Smooth muscle cell (in vitro differentiated cells): ENCODE data around the gene RECQL5. TPM values are rescaled to one million over a fixed set of nuclear protein-coding genes. Genes with fewer than 3 reads are reported as not detected.

Source experiments
- DNase-seq: peaks from one replicate; lab custom pipeline; 2025; ENCODE audit not compliant: unreplicated experiment; lab: John Stamatoyannopoulos, UW
- H2AFZ ChIP-seq: fragments of 200-600 bp; sonication (generic); 2 replicates; pipeline ENCODE4 v1.6.0; 2016; ENCODE audit warnings: antibody characterized with exemption, low read depth, mild to moderate bottlenecking
- H3F3A ChIP-seq: fragments of 200-600 bp; sonication (generic); 2 replicates; pipeline ENCODE4 v1.6.0; 2017; ENCODE audit warnings: antibody characterized with exemption, low read depth
- H3K27ac ChIP-seq: fragments of 200-600 bp; sonication (generic); 2 replicates; pipeline ENCODE4 v1.5.1; 2016; ENCODE audit warnings: low read depth, mild to moderate bottlenecking
- H3K27me3 ChIP-seq: fragments of 200-600 bp; sonication (generic); 2 replicates; pipeline ENCODE4 v1.6.1; 2016; ENCODE audit warnings: low read depth, mild to moderate bottlenecking
- H3K36me3 ChIP-seq: fragments of 200-600 bp; sonication (generic); 2 replicates; pipeline ENCODE4 v1.5.1; 2016; ENCODE audit warnings: low read depth
- H3K4me1 ChIP-seq: fragments of 200-600 bp; sonication (generic); 2 replicates; pipeline ENCODE4 v1.5.1; 2016; ENCODE audit warnings: low read depth
- H3K4me2 ChIP-seq: fragments of 200-600 bp; sonication (generic); 2 replicates; pipeline ENCODE4 v1.6.0; 2016; ENCODE audit warnings: mild to moderate bottlenecking
- H3K4me3 ChIP-seq: fragments of 200-600 bp; sonication (generic); 2 replicates; pipeline ENCODE4 v1.5.1; 2016; ENCODE audit warnings: mild to moderate bottlenecking
- H3K79me2 ChIP-seq: fragments of 200-600 bp; sonication (generic); 2 replicates; pipeline ENCODE4 v1.6.0; 2016; ENCODE audit warnings: low read depth, mild to moderate bottlenecking
- H3K9ac ChIP-seq: fragments of 200-600 bp; sonication (generic); 2 replicates; pipeline ENCODE4 v1.6.0; 2016; ENCODE audit warnings: low read depth
- H3K9me3 ChIP-seq: fragments of 200-600 bp; sonication (generic); replicated peaks from 2 replicates; pipeline ENCODE4 v1.5.1; 2016; ENCODE audit warnings: low read depth
- H4K20me1 ChIP-seq: fragments of 200-600 bp; sonication (generic); 2 replicates; pipeline ENCODE4 v1.6.0; 2016; ENCODE audit warnings: low read depth
- WGBS: methylation state at CpG from one replicate; pipeline ENCODE4 v1.1.7; 2016; ENCODE audit warnings: low lambda C conversion rate; 5-methylcytosine and 5-hydroxymethylcytosine counted together
- polyA plus RNA-seq: library from polyadenylated mRNA; unstranded; fragments of >200 nt; fragmentation: Nextera tagmentation; extraction: Ambion mirVana; gene quantifications from 2 replicates; pipeline ENCODE4 v1.2.1, GENCODE V29; 2016
- total RNA-seq: library from RNA; depleted of rRNA; stranded (reverse); fragments of >200 nt; gene quantifications from 2 replicates; pipeline ENCODE4 v1.2.3, GENCODE V29; 2014
- TF ChIP-seq, protein P1 (sequence below): fragments of 200-600 bp; sonication (generic); IDR thresholded peaks from 2 replicates; pipeline ENCODE4 v1.5.1; 2017; ENCODE audit warnings: borderline replicate concordance, mild to moderate bottlenecking, antibody characterized with exemption; ENCODE audit not compliant: insufficient read depth, poor library complexity, severe bottlenecking

The RECQL5 gene
- total and polyA plus RNA-seq, 2 experiments from 2014 or later: 15.7 to 38.2 TPM

DNA sequence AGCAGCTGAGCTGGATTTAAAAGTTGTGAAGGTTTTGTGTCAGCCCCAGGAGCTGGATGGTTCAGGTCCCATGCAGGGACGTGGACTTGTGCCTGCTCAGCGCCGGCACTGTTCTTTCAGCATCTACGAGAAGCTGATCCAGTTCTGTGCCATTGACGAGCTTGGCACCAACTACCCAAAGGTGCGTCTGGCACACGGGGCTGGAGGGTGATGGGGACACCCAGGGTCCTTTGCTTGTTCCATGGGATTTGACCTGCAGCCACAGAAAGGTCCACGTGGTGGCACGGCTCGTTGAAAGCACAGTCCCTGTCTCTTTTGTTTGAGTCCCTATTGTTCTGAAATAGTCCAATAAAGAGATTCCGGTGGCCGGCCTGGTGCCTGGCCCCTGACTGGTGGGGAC, 36.2 kb upstream of the RECQL5 start:
- no peak for DNase-seq
- Histone ChIP-seq H3K4me3 (no peak overlapping the region), H3K36me3 (no peaks in the 10 kb centered on the region), H3K79me2 (peaks cover 2% of the 10 kb centered on the region), H3F3A (peaks cover under 1% of the 10 kb centered on the region), H3K27ac (no peak overlapping the region), H3K27me3 (no peaks in the 10 kb centered on the region), H3K9ac (no peak overlapping the region), H4K20me1 (peaks cover 14% of the 10 kb centered on the region), H3K4me2 (no peak overlapping the region), H3K9me3 (no peaks in the 10 kb centered on the region), H3K4me1 (no peaks in the 10 kb centered on the region), H2AFZ (no peak overlapping the region)
- TF ChIP-seq, protein P1, sequence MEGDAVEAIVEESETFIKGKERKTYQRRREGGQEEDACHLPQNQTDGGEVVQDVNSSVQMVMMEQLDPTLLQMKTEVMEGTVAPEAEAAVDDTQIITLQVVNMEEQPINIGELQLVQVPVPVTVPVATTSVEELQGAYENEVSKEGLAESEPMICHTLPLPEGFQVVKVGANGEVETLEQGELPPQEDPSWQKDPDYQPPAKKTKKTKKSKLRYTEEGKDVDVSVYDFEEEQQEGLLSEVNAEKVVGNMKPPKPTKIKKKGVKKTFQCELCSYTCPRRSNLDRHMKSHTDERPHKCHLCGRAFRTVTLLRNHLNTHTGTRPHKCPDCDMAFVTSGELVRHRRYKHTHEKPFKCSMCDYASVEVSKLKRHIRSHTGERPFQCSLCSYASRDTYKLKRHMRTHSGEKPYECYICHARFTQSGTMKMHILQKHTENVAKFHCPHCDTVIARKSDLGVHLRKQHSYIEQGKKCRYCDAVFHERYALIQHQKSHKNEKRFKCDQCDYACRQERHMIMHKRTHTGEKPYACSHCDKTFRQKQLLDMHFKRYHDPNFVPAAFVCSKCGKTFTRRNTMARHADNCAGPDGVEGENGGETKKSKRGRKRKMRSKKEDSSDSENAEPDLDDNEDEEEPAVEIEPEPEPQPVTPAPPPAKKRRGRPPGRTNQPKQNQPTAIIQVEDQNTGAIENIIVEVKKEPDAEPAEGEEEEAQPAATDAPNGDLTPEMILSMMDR: no peak
- 99% methylated on average over 12 of the region's 12 CpGs for WGBS

DNA sequence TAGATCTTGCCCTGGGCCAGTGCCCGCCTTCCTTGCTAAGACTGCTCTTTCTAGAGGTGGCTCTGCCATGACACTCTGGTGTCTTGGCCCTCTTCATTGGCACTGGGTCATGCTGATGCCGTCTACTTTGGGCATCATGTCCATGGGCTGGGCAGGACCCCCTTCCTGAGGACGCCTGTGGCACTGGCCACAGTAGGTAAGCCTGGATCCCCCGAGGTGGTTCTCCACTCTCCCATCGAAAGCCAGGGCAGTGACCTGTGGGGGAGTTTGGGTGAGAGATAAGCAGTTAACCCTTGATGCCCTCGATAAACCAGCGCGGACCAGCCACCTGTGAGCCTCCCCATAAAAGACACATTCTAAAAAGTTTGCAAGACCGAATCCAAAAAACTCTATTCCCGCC, 34.3 kb upstream of the RECQL5 start:
- 95% methylated on average over 10 of the region's 10 CpGs for WGBS
- Histone ChIP-seq H3K79me2 (peaks cover 2% of the 10 kb centered on the region), H2AFZ (no peak overlapping the region), H3K27me3 (no peaks in the 10 kb centered on the region), H3K9ac (peak overlapping the region; percentile 77), H3K36me3 (no peaks in the 10 kb centered on the region), H4K20me1 (peaks cover 22% of the 10 kb centered on the region), H3K4me1 (no peaks in the 10 kb centered on the region), H3K4me2 (no peak overlapping the region), H3K4me3 (no peak overlapping the region), H3F3A (peaks cover 3% of the 10 kb centered on the region), H3K9me3 (no peaks in the 10 kb centered on the region), H3K27ac (peak overlapping the region; percentile 95)
- DNase-seq: no peak
- TF ChIP-seq, protein P1: no peak

DNA sequence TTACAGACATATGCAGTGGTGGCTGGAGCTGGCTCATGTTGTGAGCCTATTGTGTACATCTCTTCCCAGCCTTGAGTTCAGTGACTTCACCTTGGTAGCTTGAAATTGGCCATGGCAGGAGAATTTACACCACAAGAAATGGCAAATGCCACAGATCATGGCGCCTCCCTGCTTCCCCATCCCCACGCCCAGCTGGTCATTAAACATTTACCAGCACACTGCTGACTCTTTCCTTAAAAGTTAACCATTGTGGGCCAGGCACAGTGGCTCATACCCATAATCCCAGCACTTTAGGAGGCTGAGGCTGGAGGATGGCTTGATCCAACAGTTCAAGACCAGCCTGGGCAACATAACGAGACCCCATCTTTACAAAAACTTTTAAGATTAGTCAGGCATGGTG, 31.7 kb upstream of the RECQL5 start:
- no peak overlapping the region for H3K9ac ChIP-seq
- H3K79me2 ChIP-seq: peaks cover 2% of the 10 kb centered on the region
- TF ChIP-seq, protein P1: no peak
- peaks cover 26% of the 10 kb centered on the region for H4K20me1 ChIP-seq
- H2AFZ ChIP-seq: no peak overlapping the region
- H3K27me3 ChIP-seq: no peaks in the 10 kb centered on the region
- H3K4me2 ChIP-seq: no peak overlapping the region
- no peaks in the 10 kb centered on the region for H3K36me3 ChIP-seq
- H3K4me3 ChIP-seq: no peak overlapping the region
- DNase-seq: no peak
- no peaks in the 10 kb centered on the region for H3K9me3 ChIP-seq
- peaks cover 7% of the 10 kb centered on the region for H3K4me1 ChIP-seq
- peaks cover 3% of the 10 kb centered on the region for H3F3A ChIP-seq
- no peak overlapping the region for H3K27ac ChIP-seq
- WGBS: 93% methylated on average over 3 of the region's 3 CpGs

DNA sequence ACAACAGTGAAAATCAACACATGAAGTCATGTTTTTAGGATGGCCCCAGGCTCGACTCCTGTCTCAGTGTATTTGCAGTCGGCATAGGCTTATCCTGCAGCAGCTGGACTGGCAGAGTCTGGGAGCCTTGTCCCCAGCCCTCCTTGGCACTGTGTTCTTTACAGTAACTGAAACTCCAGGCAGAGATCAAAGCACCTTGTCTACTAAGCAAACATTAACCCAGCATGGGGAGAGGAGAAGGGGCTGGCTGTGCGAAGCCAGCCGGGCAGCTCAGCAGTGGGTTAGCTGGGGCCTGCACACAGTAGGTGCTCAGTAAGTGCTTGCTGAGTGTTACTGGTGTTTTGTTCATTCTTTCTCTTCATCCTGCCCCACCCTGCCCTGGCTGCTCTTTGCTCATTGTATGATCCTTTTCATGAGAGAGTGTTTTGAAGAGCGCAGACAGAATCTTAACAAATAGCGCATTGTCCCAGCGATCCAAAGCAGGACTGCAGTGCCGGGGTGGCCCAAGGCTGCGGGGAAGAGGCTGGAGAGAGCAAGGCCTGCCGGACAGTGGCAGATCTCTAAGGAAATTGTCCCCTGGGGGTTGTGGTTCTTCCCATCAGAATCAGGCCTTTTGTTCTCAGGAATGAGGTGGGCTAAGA, 30.8 kb upstream of the RECQL5 start:
- peaks cover 16% of the 10 kb centered on the region for H3K4me1 ChIP-seq

More for the DNA sequence above, 30.8 kb upstream of the RECQL5 start:
- no peaks in the 10 kb centered on the region for H3K27me3 ChIP-seq
- DNase-seq: no peak
- no peak overlapping the region for H2AFZ ChIP-seq
- H3K4me2 ChIP-seq: no peak overlapping the region
- no peaks in the 10 kb centered on the region for H3K9me3 ChIP-seq
- H3K9ac ChIP-seq: no peak overlapping the region
- peaks cover 33% of the 10 kb centered on the region for H4K20me1 ChIP-seq
- peaks cover 7% of the 10 kb centered on the region for H3K79me2 ChIP-seq
- H3F3A ChIP-seq: peaks cover 7% of the 10 kb centered on the region
- TF ChIP-seq, protein P1: no peak
- no peaks in the 10 kb centered on the region for H3K36me3 ChIP-seq
- H3K4me3 ChIP-seq: no peak overlapping the region
- 85% methylated on average over 10 of the region's 10 CpGs for WGBS
- H3K27ac ChIP-seq: peak overlapping the region; percentile 46
